H9 (cell line): ENCODE measurements around the gene PLA1A. TPM values are rescaled to one million over a fixed set of nuclear protein-coding genes. Genes with fewer than 3 reads are reported as not detected.

Experiments used
- DNase-seq: peaks from one replicate; pipeline ENCODE4 v3.0.0-alpha.2; 2017
- H2AFZ ChIP-seq: one replicate; pipeline ENCODE4 v1.6.1; 2013; ENCODE audit warnings: mild to moderate bottlenecking, low read length, control low read depth, moderate library complexity
- H2AK5ac ChIP-seq: 2 replicates; pipeline ENCODE4 v1.6.1; 2013; ENCODE audit warnings: low read length, control low read depth, mixed read lengths; ENCODE audit not compliant: insufficient read length
- H2BK120ac ChIP-seq: one replicate; pipeline ENCODE4 v1.6.1; 2013; ENCODE audit warnings: low read depth, mild to moderate bottlenecking, low read length, control low read depth, inconsistent platforms; ENCODE audit not compliant: poor library complexity, severe bottlenecking
- H2BK12ac ChIP-seq: 2 replicates; pipeline ENCODE4 v1.6.1; 2013; ENCODE audit warnings: low read length, control low read depth, mixed read lengths, low read depth; ENCODE audit not compliant: insufficient read length
- H2BK15ac ChIP-seq: 2 replicates; pipeline ENCODE4 v1.6.1; 2013; ENCODE audit warnings: low read depth, low read length, control low read depth
- H2BK20ac ChIP-seq: one replicate; pipeline ENCODE4 v1.6.1; 2013; ENCODE audit warnings: low read depth, mild to moderate bottlenecking, low read length, control low read depth, inconsistent platforms; ENCODE audit not compliant: poor library complexity, severe bottlenecking
- H2BK5ac ChIP-seq: 2 replicates; pipeline ENCODE4 v1.6.1; 2013; ENCODE audit warnings: low read length, control low read depth, mixed read lengths; ENCODE audit not compliant: insufficient read length
- H3K14ac ChIP-seq: 2 replicates; pipeline ENCODE4 v1.6.1; 2013; ENCODE audit warnings: low read length, control low read depth; ENCODE audit not compliant: insufficient read depth
- H3K18ac ChIP-seq: 2 replicates; pipeline ENCODE4 v1.6.1; 2013; ENCODE audit warnings: low read depth, mild to moderate bottlenecking, mixed read lengths, low read length, control low read depth; ENCODE audit not compliant: insufficient read length
- H3K23ac ChIP-seq: 2 replicates; pipeline ENCODE4 v1.6.1; 2013; ENCODE audit warnings: low read length, control low read depth, mixed read lengths, low read depth; ENCODE audit not compliant: insufficient read length
- H3K23me2 ChIP-seq: 2 replicates; pipeline ENCODE4 v1.6.1; 2013; ENCODE audit warnings: low read depth, mild to moderate bottlenecking, mixed read lengths, low read length, control low read depth; ENCODE audit not compliant: insufficient read length, poor library complexity, severe bottlenecking
- H3K27ac ChIP-seq: 2 replicates; pipeline ENCODE4 v1.5.1; 2013; ENCODE audit warnings: low read length, control low read depth, mixed read lengths, low read depth; ENCODE audit not compliant: insufficient read length
- H3K27me3 ChIP-seq: 2 replicates; pipeline ENCODE4 v1.6.1; 2013; ENCODE audit warnings: low read length, control low read depth, inconsistent platforms; ENCODE audit not compliant: insufficient read depth
- H3K4ac ChIP-seq: 2 replicates; pipeline ENCODE4 v1.6.1; 2013; ENCODE audit warnings: low read depth, mild to moderate bottlenecking, control low read depth, inconsistent platforms, low read length, moderate library complexity
- H3K4me1 ChIP-seq: 2 replicates; pipeline ENCODE4 v1.6.1; 2013; ENCODE audit warnings: low read length, control low read depth, inconsistent platforms; ENCODE audit not compliant: insufficient read depth
- H3K4me2 ChIP-seq: 2 replicates; pipeline ENCODE4 v1.6.1; 2013; ENCODE audit warnings: low read length, control low read depth, mixed read lengths; ENCODE audit not compliant: insufficient read length, insufficient read depth
- H3K56ac ChIP-seq: 2 replicates; pipeline ENCODE4 v1.6.1; 2013; ENCODE audit warnings: low read depth, mild to moderate bottlenecking, mixed read lengths, low read length, control low read depth; ENCODE audit not compliant: insufficient read length
- H3K79me1 ChIP-seq: 2 replicates; pipeline ENCODE4 v1.6.1; 2013; ENCODE audit warnings: low read depth, mild to moderate bottlenecking, moderate library complexity, low read length, control low read depth, inconsistent platforms; ENCODE audit not compliant: insufficient read depth, poor library complexity, severe bottlenecking
- H3K79me2 ChIP-seq: 2 replicates; pipeline ENCODE4 v1.6.1; 2013; ENCODE audit warnings: low read length, control low read depth, inconsistent platforms; ENCODE audit not compliant: insufficient read depth
- H3K9ac ChIP-seq: 2 replicates; pipeline ENCODE4 v1.6.1; 2013; ENCODE audit warnings: low read length, control low read depth, mixed read lengths; ENCODE audit not compliant: insufficient read length; ENCODE audit errors: extremely low read depth
- H3K9me3 ChIP-seq: one replicate; pipeline ENCODE4 v1.6.1; 2013; ENCODE audit warnings: low read depth, low read length, inconsistent platforms; ENCODE audit not compliant: control insufficient read depth
- H3T11ph ChIP-seq: one replicate; pipeline ENCODE4 v1.6.1; 2013; ENCODE audit warnings: mild to moderate bottlenecking, low read length, control low read depth, inconsistent platforms
- H4K20me1 ChIP-seq: one replicate; pipeline ENCODE4 v1.6.1; 2013; ENCODE audit not compliant: control insufficient read depth, insufficient read length, insufficient read depth
- H4K5ac ChIP-seq: 2 replicates; pipeline ENCODE4 v1.6.1; 2013; ENCODE audit warnings: low read depth, mild to moderate bottlenecking, mixed read lengths, low read length, control low read depth; ENCODE audit not compliant: insufficient read length
- H4K8ac ChIP-seq: replicated peaks from 2 replicates; pipeline ENCODE4 v1.6.1; 2013; ENCODE audit warnings: low read length, control low read depth, mixed read lengths, low read depth; ENCODE audit not compliant: insufficient read length
- H4K91ac ChIP-seq: 2 replicates; pipeline ENCODE4 v1.6.1; 2013; ENCODE audit warnings: low read depth, mild to moderate bottlenecking, moderate library complexity, mixed read lengths, low read length, control low read depth; ENCODE audit not compliant: insufficient read length
- H3K27ac Mint-ChIP-seq, 3 experiments: 2 replicates in 2 of 3; 3 replicates in 1 of 3; pipeline ENCODE4 v1.8.0; 2020 to 2021; ENCODE audit warnings: mixed read lengths in 3 of 3, mild to moderate bottlenecking in 1 of 3, moderate library complexity in 1 of 3
- H3K27me3 Mint-ChIP-seq: 2 replicates; pipeline ENCODE4 v1.8.0; 2021; ENCODE audit warnings: low read depth, mild to moderate bottlenecking, moderate library complexity, mixed read lengths
- H3K36me3 Mint-ChIP-seq, 3 experiments: 2 replicates in 2 of 3; 3 replicates in 1 of 3; pipeline ENCODE4 v1.8.0; 2020 to 2021; ENCODE audit warnings: low read depth in 3 of 3, mixed read lengths in 3 of 3; ENCODE audit not compliant: insufficient read depth in 1 of 3
- H3K4me1 Mint-ChIP-seq, 2 experiments: 2 replicates each; pipeline ENCODE4 v1.8.0; 2020; ENCODE audit warnings: mixed read lengths in 2 of 2
- H3K4me3 Mint-ChIP-seq, 2 experiments: 2 replicates in 1 of 2; 3 replicates in 1 of 2; pipeline ENCODE4 v1.8.0; 2020 to 2021; ENCODE audit warnings: mild to moderate bottlenecking in 2 of 2, mixed read lengths in 2 of 2, moderate library complexity in 1 of 2
- H3K9me3 Mint-ChIP-seq, 2 experiments: 2 replicates in 1 of 2; 3 replicates in 1 of 2; pipeline ENCODE4 v1.8.0; 2020; ENCODE audit warnings: mild to moderate bottlenecking in 2 of 2, mixed read lengths in 2 of 2, moderate library complexity in 1 of 2
- CTCF ChIP-seq: fragments of 200-600 bp; sonication (generic); conservative IDR thresholded peaks from 3 replicates; pipeline ENCODE4 v1.8.0; 2021; ENCODE audit warnings: antibody characterized with exemption, mild to moderate bottlenecking
- WGBS: extraction: QIAGEN DNeasy Blood & Tissue Kit; methylation state at CpG from one replicate; pipeline ENCODE4 v1.1.7; 2013; ENCODE audit warnings: missing lambda C conversion rate, low lambda C conversion rate, mixed read lengths; ENCODE audit not compliant: insufficient read length; ENCODE audit errors: extremely low coverage; 5-methylcytosine and 5-hydroxymethylcytosine counted together
- total RNA-seq: library from RNA; stranded (reverse); gene quantifications from 2 replicates; pipeline ENCODE4 v1.2.1, GENCODE V29; 2021

The PLA1A gene
- total RNA-seq, 1 experiment from 2014 or later: not detected

GRCh38 chr3:119585208-119585607 lies 12.5 kb upstream of the PLA1A start:
- Histone ChIP-seq H3K56ac (no peak overlapping the region), H3K23ac (no peak overlapping the region), H3T11ph (no peak overlapping the region), H4K5ac (no peak overlapping the region), H3K4me2 (no peak overlapping the region), H2AK5ac (no peak overlapping the region), H2BK20ac (no peak overlapping the region), H4K20me1 (no peaks in the 10 kb centered on the region), H3K27ac (no peak overlapping the region), H2BK15ac (no peak overlapping the region), H2BK12ac (no peak overlapping the region), H2BK120ac (no peak overlapping the region), H3K4ac (no peak overlapping the region), H3K79me1 (no peaks in the 10 kb centered on the region), H3K4me1 (peaks cover 3% of the 10 kb centered on the region; the same call in 1 of the 2 replicates), H3K9ac (no peak overlapping the region), H2BK5ac (no peak overlapping the region), H2AFZ (no peak overlapping the region), H3K27me3 (peaks cover 2% of the 10 kb centered on the region; the same call in 1 of the 2 replicates), H3K9me3 (no peaks in the 10 kb centered on the region), H3K23me2 (peaks cover under 1% of the 10 kb centered on the region), H3K79me2 (no peaks in the 10 kb centered on the region), H3K14ac (no peak overlapping the region), H3K18ac (no peak overlapping the region), H4K8ac (no peak overlapping the region), H4K91ac (no peak overlapping the region)
- Mint-ChIP-seq H3K4me1 (peaks cover 19 to 28% of the 10 kb centered on the region in 2 experiments), H3K4me3 (no peak overlapping the region), H3K9me3 (peaks cover 3 to 5% of the 10 kb centered on the region in 2 experiments; a peak in 4 of 5 replicates), H3K27me3 (peaks cover 8% of the 10 kb centered on the region), H3K27ac (no peak overlapping the region), H3K36me3 (peaks cover 0 to 7% (median 2%) of the 10 kb centered on the region in 3 experiments; a peak in 4 of 7 replicates)
- no peak for DNase-seq
- WGBS: no CpG with 5 or more reads among the region's 10 CpGs
- TF ChIP-seq CTCF: no peak
